HG03457 (cell line): Measurements from ENCODE around the gene ANO10.

Experiments
- ATAC-seq: cut with Tn5 transposase; IDR thresholded peaks from one replicate; pipeline ENCODE4 v1.9.1; 2021; ENCODE audit warnings: moderate number of reproducible peaks; ENCODE audit not compliant: unreplicated experiment

ANO10 gene

DNA sequence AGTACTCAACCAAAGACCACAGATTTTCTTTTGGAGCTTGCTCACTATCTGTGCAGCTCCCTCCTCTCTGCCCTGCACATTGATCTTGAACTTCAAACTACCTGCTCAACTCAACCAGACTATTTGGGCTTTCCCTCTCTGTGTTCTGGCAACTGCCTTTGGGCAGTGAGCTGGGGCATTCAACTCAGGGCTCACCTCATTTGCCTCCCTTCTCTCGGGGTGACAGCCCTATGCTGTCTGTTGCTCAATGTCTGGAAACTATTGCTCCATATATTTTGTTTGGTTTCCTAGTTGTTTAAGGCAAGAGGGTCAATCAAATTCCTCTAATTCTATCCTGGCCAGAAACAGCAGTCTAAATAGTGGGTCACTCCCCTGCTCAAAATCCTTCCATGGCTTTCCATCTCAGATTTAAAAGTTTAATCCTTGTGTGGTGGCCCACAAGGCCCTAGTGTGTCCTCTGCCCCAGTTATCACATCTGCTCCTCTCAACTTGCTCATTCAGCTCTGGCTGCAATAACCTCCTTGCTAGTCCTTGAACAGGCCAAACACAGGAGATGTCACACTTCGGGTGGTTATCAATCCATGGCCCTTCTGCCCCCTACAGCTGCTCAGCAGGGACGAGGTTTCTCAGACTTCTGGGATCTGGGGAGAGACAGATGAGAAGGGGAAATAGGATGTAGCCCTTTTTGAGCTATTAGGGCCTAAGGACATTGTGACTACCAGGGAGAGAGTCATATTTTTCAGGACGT is 267.7 kb downstream of the ANO10 start:
- no peak for ATAC-seq

DNA sequence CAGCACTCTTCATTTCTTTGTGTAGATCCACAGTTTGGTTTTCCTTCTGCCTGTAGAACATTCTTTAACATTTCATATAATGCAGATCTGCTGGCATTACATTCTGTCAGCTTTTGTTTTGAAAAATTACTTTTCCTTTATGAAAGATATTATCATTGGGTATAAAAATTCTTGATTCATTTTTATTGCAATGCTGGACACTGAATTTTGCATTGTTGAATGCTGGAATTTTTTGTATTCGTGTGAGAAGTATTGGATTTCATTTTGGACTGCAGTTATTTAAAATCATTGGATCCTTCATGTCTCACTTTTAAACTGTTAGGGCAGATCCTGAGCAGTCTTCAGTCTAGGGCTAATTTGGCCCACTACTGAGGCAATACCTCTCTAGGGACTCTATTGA is 268.4 kb downstream of the ANO10 start:
- no peak for ATAC-seq

DNA sequence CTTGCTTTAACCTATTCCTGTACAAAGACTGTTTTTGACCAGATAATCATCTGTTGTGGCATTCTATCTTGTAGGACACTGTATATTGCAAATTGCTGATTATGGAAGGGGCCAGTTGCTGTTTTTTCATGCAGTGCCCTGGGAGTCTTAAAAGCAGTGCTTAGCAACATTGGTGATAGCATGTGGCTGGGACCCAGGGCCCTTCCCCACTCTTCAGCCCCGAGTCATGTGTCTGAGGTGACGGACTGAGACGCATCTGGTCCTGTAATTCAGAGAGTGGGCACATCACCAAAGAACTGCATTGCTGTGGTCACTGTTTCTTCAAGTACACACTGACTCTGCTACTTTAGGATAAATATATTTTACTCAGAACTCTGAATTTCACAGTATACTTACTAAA is 272.1 kb downstream of the ANO10 start:
- no peak for ATAC-seq

DNA sequence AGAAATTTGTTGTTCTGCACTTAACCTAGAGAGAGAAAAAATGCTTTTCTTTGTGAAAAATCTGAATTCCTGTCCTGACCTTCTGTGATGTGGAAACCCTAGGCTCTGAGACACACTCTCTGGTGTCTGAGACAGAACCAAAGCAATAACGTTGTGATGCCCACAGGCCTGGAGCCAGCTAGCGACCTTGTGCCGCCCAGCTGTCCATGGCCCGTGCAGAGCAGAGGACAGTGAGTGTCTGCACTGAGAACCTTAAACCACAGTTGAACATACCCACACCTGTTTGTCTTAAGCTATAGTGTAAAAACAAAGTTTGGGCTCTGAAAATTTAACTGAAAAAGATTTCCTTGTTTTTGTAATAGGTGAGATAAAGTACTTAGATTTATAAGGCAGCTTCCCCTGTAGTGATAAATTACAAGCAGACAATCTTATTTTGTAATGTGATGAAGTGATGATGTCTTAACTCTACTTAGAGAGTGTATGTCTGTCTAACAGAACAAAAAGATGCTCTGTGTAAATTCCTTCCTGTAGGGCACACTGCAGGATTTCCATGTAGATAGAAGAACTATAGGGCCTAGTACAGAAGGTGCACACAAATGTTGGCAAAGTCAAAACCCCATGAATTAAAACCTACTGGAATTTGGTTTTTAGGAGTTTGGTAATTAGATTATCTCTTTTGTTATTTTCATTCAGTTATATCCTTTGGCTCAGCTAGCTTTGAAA is 272.8 kb downstream of the ANO10 start:
- no peak for ATAC-seq

DNA sequence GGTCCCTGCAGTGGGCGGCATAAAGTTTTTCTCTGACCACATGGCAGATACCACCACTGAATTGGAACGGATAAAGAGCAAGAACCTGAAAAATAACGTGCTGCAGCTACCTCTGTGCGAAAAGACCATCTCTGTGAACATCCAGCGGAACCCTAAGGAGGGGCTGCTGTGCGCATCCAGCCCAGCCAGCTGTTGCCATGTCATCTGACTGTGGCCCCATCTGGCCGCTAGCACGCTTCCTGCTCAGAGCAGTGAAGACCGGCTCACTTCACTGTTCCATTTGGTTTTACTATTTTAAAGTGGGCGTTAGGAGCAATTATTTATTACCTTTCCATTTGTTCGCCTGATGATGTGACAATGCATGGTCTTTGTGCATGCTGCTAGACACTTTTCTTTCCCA is 273.5 kb downstream of the ANO10 start:
- no peak for ATAC-seq

DNA sequence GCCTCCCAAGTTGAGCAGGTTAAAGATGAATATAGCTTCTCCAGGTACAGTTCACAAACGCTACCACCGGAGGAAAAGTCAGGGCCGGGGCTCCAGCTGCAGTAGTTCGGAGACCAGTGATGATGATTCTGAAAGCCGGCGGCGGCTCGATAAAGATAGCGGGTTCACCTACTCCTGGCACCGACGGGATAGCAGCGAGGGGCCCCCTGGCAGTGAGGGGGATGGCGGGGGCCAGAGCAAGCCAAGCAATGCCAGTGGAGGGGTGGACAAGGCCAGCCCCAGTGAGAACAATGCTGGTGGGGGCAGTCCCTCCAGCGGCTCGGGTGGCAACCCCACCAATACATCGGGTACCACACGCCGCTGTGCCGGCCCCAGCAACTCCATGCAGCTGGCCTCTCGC is 274.0 kb downstream of the ANO10 start:
- no peak for ATAC-seq

DNA sequence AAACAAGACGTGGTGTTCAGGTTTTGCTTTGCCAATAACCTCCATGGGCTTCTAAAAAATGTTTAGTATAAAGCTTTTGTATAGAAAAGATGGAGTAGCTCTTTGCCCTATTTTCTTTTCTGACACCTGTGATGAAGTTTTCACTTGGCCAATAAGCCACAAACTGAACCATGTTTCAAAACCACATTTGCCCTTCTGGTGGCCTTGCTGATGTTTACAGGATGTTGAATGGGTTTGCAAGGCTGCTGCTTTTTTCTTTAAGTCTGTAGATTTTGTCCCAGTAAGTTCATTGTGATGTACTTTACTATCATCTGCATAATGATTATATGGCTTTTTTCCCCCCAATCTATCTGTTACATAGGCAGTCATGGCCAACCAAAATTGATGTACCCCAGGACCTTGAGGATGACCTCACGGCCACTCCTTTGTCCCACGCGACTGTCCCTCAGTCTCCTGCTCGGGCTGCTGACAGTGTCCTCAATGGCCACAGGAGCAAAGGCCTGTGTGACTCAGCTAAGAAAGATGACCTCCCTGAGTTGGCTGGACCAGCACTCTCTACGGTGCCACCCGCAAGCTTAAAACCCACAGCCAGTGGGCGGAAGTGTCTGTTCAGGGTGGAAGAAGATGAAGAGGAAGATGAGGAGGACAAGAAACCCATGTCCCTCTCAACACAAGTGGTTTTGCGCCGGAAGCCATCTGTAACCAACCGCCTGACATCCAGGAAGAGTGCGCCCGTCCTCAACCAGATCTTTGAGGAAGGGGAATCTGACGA is 274.6 kb downstream of the ANO10 start:
- no peak for ATAC-seq

DNA sequence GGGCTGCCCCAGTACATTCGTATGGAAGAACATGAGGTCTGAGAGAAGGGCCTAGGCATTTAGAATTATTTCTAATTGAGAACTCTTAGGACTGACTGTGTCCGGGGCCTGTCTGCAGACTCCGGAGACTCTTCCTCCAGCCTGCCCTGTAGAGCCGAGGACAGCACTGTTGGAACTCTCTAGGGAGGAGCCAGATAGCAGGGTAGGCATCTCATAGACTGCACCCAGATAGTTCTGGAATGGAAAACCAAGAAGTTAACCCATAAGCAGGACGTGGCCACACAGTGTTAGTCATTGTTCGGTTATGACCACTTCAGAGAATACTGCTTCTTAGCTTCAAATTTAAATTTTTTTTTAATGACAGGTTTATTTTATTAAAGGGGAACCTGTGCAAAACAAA is 275.9 kb downstream of the ANO10 start:
- no peak for ATAC-seq

DNA sequence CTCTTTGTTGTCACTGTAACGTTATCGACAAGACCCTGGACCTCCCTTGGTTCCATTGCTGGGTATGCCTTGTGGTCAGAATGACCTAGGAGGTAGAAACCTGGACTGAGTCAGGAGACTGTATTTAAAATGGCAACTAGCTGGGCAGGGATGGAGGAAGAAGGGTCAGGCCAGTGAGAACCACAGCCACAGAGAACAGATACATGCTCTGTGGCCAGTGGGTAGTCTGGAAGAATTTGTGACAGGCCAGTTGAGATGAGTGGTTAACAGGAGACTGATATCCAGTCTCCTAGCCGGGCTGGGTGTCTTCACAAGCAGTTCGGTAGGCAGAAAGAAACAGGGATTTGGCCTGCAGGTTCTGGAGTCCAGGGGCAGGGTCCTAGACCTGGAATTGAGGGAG is 276.6 kb downstream of the ANO10 start:
- ATAC-seq: no peak

DNA sequence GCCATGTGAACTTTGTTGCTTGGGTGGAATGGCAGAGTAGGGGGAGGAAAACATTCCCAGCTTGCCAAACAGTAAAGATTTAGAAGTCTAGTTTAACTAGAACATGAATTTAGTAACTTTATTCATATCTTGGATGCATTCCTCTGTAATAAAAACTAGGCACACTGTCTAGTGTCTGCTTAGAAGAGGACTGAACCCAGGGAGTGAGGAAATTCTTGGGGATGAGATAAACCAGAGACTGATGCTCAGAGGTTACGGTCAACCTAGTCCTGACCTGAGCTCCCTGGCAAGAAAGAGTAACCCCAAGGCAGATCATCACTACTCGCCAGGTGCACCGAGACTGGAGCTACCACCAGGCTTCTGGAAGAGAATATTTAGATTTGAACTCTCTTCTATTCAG is 277.3 kb downstream of the ANO10 start:
- no peak for ATAC-seq

DNA sequence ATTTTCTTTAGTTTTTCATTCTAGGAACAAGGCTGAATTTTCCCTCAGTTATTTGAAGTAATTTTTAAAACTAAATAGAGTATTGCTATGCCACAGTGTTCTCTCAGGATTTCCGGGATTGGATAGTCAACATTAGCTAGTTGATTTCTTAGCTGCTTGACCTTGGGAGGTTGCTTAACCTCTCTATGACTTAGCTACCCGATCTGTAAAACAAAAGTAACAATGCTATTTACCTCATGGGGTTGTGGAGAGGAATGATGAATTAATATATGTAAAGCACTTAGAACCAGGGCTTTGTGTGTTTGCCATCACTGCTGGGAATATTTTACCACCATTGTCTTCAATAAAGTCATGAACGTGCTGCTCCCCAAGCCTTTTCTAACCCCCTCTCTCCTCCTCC is 278.0 kb downstream of the ANO10 start:
- ATAC-seq: no peak

DNA sequence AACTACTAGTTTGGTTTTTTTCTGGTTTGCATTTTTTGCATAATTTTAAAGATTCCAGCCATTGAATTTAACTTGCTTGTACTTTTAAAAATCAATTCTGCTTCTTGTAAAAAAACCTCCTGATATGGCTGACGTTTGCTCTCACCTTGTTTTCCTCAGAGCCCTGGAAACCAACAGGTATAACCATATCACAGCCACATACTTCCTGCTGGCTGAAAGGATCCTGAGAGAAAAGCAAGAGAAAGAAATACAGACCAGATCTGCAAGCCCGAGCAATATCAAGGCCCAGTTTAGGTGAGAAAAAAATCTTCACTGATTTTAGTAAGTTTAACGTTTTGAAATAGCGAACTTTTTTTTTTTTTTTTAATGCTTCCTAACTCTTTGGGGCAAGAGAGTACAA is 278.6 kb downstream of the ANO10 start:
- ATAC-seq: no peak

DNA sequence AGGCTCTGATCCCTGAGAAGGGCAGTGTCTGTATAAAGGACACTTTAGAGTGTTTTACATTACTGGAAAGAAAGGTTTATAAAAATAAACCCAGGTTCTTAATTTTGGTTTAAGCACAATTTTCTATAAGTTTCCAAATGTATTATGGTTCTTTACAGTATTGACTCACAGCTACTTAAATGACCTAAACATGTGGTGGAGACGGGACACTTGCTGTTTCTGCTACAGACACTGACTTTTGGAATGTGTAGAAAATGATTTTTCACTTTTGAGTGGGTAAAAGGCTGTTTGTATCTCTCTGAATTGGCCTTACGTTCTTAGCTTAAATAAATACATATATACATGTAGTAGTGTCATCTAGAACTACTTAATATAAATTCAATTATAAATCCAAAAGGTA is 280.0 kb downstream of the ANO10 start:
- no peak for ATAC-seq

DNA sequence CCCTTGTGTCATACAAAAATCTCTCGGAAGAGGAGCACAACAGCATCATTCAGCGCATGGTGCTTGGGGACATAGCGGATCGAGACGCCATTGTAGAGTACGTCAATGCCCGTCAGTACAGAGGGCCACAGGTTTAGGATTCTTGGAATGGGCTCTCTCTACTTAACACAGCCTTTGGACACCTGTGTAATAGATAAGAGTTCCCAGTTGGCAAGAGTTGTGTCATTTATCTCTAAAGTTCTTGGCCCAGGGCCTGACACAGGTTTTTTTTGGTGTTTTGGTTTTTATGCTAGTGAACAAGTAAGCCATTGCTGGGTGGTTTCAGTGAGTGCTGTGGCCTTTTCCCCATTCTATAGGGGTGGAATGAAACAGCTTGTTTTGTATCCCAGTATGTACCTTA is 281.4 kb downstream of the ANO10 start:
- no peak for ATAC-seq

DNA sequence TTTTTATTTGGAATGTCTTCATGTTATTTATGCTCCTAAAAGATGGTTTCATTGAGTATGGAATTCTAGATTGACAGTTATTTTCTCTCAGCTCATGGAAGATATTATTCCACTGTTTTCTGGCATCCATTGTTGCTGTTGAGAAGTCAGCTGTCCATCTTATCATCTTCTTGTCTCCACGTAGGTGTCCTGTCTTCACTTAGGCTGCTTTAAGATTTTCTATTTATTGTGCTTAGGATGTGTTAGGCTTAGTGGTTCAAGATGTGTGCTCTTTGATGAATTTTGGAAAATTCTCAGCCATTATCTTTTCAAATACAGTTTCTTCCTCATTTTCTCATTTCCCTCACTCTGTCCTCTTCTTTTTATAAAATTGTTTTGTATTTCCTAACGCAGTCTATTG is 283.5 kb downstream of the ANO10 start:
- ATAC-seq: no peak

DNA sequence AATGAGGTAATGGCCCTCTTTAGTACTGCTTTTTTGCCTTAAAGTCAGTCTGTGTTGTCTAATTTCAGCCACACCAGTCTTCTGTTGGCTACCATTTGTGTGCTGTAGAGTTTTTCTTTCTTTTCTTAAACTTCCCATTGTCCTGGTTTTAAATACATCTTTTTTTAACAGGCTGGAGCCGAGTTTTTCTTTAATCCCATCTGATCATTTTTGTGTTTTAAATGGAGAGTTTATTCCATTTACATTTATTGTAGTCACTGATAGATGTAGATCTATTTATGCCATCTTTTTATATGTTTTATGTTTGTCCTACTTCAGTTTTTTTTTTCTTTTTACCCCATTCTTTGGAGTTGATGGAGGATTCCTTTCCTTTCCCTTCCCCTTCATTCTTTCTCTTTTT is 286.0 kb downstream of the ANO10 start:
- no peak for ATAC-seq

DNA sequence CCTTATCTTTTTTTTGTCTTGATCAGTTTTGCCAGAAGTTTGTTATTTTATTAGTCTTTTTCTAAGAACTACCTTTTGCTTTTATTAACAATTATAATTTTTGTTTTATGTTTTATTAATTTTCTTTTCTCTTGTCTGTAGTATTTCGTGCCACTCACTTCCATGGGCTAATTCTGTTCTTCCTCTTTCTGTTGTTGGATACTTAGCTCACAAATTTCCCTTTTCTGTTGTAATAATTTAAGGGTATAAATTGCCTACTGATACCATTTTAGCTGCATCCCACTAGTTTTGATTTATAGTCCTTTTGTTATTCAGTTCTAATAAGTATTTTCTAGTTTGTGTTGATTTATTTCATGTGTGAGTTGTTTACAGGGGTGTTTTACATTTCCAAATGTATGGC is 286.8 kb downstream of the ANO10 start:
- ATAC-seq: no peak

DNA sequence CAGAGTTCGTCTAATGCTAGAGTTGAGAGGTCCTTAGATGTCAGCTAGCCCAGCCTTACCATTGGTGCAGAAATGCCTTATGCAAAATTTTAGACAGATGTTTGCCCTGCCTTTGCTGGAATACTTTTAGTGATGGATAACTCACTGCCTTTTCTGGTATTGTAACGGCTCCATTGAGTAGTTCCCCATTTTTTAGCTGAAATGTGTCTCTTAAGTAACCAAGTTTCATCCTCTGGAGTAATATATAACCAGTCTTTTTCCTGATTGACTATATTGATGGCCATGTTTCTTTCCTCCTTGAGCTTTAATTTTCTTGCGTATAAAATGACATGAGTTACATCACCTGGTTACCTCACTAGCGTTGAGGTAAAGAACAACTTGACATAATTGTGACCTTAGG is 290.4 kb downstream of the ANO10 start:
- no peak for ATAC-seq

DNA sequence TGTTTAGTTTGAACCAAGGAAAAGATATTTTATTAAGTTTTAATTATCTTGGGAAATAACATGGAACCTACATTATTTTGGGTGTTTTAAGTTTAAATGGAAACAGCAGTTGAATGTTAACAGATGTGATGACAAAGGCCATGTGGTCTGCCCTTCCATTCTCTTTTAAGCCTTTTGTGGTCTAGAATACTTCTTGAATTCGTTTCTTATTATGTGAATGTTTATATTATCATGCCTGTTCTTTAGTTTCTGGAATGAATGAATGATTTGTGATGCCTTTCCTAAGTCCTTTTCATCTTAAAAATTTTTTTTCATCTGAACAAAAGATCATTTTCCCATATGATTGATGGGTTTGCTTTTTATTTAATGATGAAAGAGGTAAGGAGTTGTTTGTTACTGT is 290.8 kb downstream of the ANO10 start:
- ATAC-seq: no peak

DNA sequence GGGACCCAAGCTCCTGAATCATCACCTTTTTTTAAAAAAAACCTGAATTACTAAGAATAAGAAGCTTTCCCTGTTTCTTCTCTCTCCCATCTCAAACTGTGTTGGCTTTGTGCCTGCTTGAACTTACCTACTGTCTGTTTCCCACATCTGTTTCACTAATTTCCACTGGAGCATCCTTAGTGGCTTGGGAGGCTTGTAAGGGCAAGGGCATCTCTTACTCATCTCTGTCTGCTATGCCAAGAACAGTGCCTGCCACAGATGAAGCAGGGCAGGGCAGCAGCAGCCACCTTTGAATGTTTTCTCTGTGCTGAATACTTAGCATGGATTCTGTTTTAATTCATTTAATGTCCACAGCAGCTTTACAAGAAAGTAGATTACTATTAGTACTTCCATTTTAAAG is 293.2 kb downstream of the ANO10 start:
- ATAC-seq: no peak

DNA sequence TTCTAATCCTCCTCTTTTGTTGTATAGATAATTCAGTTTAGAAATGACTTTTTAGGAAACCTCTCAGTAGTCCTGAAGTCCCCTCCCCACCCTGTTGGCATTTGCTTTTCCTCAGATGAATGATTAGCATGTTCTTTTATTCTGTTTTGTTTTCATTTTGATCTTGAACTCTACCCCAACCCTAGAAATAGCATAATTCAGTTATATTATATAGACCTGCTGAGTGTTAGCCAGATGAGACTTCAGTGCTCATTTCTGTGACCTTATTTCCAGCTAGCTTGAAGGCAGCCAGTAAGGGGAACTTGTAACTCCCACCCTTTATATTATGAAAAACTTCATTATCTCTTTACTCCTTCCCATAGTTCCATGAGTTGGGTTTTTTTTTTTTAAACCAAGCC is 294.2 kb downstream of the ANO10 start:
- ATAC-seq: no peak
